WTC11 (cell line): ENCODE data around the gene ISLR.

ENCODE experiments used
- GABPB1 ChIP-seq: sonication (generic); formaldehyde crosslinking; IDR thresholded peaks from 2 replicates; pipeline ENCODE4 v1.8.1; 2023; ENCODE audit warnings: mild to moderate bottlenecking, missing genetic modification reagents
- ZNF121 ChIP-seq: sonication (generic); formaldehyde crosslinking; IDR thresholded peaks from 2 replicates; pipeline ENCODE4 v1.8.0; 2023; ENCODE audit warnings: missing genetic modification reagents

GRCh38 chr15:74207652-74208440 is 34.3 kb downstream of the ISLR start:
- TF ChIP-seq ZNF121 (CRISPR knock-in tag) (no peak), GABPB1 (CRISPR knock-in tag) (no peak)
